Neural cell (in vitro differentiated cells): ENCODE results near the gene UNC5CL. TPM values are rescaled to one million over a fixed set of nuclear protein-coding genes. Genes with fewer than 3 reads are reported as not detected.

Experiments used
- H2AFZ ChIP-seq: fragments of 200-600, 300-800 bp; sonication (generic), shearing (Covaris generic); 2 replicates; pipeline ENCODE4 v1.6.0; 2014; ENCODE audit warnings: low read depth, mild to moderate bottlenecking, antibody characterized with exemption, low read length, moderate library complexity
- H3F3A ChIP-seq: fragments of 200-600 bp; shearing (Covaris generic); 2 replicates; pipeline ENCODE4 v1.6.1; 2016; ENCODE audit warnings: mild to moderate bottlenecking, moderate library complexity, mixed read lengths, antibody characterized with exemption, low read length; ENCODE audit not compliant: insufficient read depth, poor library complexity, severe bottlenecking
- H3K27ac ChIP-seq: fragments of 200-600, 300-800 bp; sonication (generic), shearing (Covaris generic); 2 replicates; pipeline ENCODE4 v1.5.1; 2014; ENCODE audit warnings: mild to moderate bottlenecking, low read length, moderate library complexity
- H3K27me3 ChIP-seq: fragments of 300-800, 200-600 bp; sonication (generic), shearing (Covaris generic); 2 replicates; pipeline ENCODE4 v1.6.0; 2014; ENCODE audit warnings: mild to moderate bottlenecking, low read depth, low read length, moderate library complexity; ENCODE audit not compliant: insufficient read depth
- H3K36me3 ChIP-seq: fragments of 300-800, 200-600 bp; sonication (generic), shearing (Covaris generic); 2 replicates; pipeline ENCODE4 v1.5.1; 2014; ENCODE audit warnings: mild to moderate bottlenecking, antibody characterized with exemption, low read length, moderate library complexity; ENCODE audit not compliant: insufficient read depth
- H3K4me2 ChIP-seq: fragments of 300-800, 200-600 bp; sonication (generic), shearing (Covaris generic); 2 replicates; pipeline ENCODE4 v1.6.0; 2014; ENCODE audit warnings: mild to moderate bottlenecking, low read length
- H3K4me3 ChIP-seq: fragments of 300-800, 200-600 bp; sonication (generic), shearing (Covaris generic); 2 replicates; pipeline ENCODE4 v1.5.1; 2014; ENCODE audit warnings: mild to moderate bottlenecking, low read length, moderate library complexity
- H3K79me2 ChIP-seq: fragments of 200-600 bp; shearing (Covaris generic); replicated peaks from 2 replicates; pipeline ENCODE4 v1.6.0; 2014; ENCODE audit warnings: mild to moderate bottlenecking, low read length, moderate library complexity; ENCODE audit not compliant: insufficient read depth
- H3K9ac ChIP-seq: fragments of 300-800, 200-600 bp; sonication (generic), shearing (Covaris generic); 2 replicates; pipeline ENCODE4 v1.6.1; 2016; ENCODE audit warnings: mild to moderate bottlenecking, low read length, mixed read lengths
- H3K9me2 ChIP-seq: fragments of 200-600 bp; shearing (Covaris generic); 2 replicates; pipeline ENCODE4 v1.6.1; 2016; ENCODE audit warnings: mild to moderate bottlenecking, low read length, mixed read lengths; ENCODE audit not compliant: insufficient read depth
- H3K9me3 ChIP-seq: fragments of 200-600, 300-800 bp; sonication (generic), shearing (Covaris generic); 2 replicates; pipeline ENCODE4 v1.6.1; 2016; ENCODE audit warnings: mild to moderate bottlenecking, mixed run types, low read length, moderate library complexity, mixed read lengths
- H4K20me1 ChIP-seq: fragments of 200-600 bp; shearing (Covaris generic); 2 replicates; pipeline ENCODE4 v1.6.1; 2016; ENCODE audit warnings: mild to moderate bottlenecking, mixed run types; ENCODE audit not compliant: insufficient read depth
- CTCF ChIP-seq: fragments of 450-650 bp; IDR thresholded peaks from 2 replicates; pipeline ENCODE4 v1.5.1; 2014; ENCODE audit warnings: antibody characterized with exemption, mild to moderate bottlenecking, moderate library complexity; ENCODE audit not compliant: poor library complexity, severe bottlenecking
- EP300 ChIP-seq: fragments of 450-650 bp; conservative IDR thresholded peaks from 2 replicates; pipeline ENCODE4 v1.6.1; 2014; ENCODE audit warnings: antibody characterized with exemption, mild to moderate bottlenecking, moderate library complexity; ENCODE audit not compliant: poor library complexity, severe bottlenecking
- EZH2 ChIP-seq: fragments of 200-600, 300-800 bp; shearing (Covaris generic), sonication (generic); IDR thresholded peaks from 2 replicates; pipeline ENCODE4 v1.6.1; 2014; ENCODE audit warnings: antibody characterized with exemption, low read length, borderline replicate concordance, mild to moderate bottlenecking; ENCODE audit not compliant: insufficient read depth, poor library complexity, severe bottlenecking
- MXI1 ChIP-seq: fragments of 450-650 bp; conservative IDR thresholded peaks from 2 replicates; pipeline ENCODE4 v1.6.1; 2014; ENCODE audit warnings: antibody characterized with exemption, mild to moderate bottlenecking; ENCODE audit not compliant: poor library complexity, severe bottlenecking
- POLR2AphosphoS5 ChIP-seq: IDR thresholded peaks from 2 replicates; pipeline ENCODE4 v1.6.1; 2012
- RAD21 ChIP-seq: fragments of 450-650 bp; conservative IDR thresholded peaks from 2 replicates; pipeline ENCODE4 v1.6.1; 2014; ENCODE audit warnings: antibody characterized with exemption, mild to moderate bottlenecking, moderate library complexity
- REST ChIP-seq: IDR thresholded peaks from 2 replicates; pipeline ENCODE4 v1.6.1; 2012; ENCODE audit warnings: borderline replicate concordance
- SMC3 ChIP-seq: fragments of 450-650 bp; conservative IDR thresholded peaks from 2 replicates; pipeline ENCODE4 v1.6.1; 2014; ENCODE audit warnings: antibody characterized with exemption, mild to moderate bottlenecking, moderate library complexity; ENCODE audit not compliant: poor library complexity
- TAF1 ChIP-seq: IDR thresholded peaks from 2 replicates; pipeline ENCODE4 v1.6.1; 2012; ENCODE audit warnings: low read depth
- polyA plus RNA-seq: library from polyadenylated mRNA; depleted of rRNA; stranded (reverse); fragments of >200 nt; gene quantifications from 2 replicates; pipeline ENCODE4 v1.2.3, GENCODE V29; 2014

Gene UNC5CL
- polyA plus RNA-seq, 1 donor from 2014 or later: 1.0 TPM

DNA sequence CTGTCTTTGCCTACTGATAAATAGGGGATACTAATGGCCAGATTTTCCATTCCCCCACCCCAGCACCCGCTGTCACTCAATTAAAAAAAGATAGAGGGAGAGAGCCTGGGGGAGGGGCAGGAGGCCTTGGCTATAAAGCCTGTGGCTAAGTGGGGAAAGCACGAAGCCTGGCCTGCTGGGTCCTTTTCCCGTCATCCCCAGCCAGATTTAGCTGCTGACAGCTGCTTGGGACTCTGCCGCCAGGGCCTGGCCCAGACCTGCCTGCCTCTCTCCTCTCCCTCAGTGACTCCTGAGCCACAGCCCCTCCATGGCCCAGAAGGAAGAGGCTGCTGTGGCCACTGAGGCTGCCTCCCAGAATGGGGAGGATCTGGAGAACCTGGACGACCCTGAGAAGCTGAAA, 14.0 kb upstream of the UNC5CL start, which contains the start of gene APOBEC2:
APOBEC2 (plus strand) TSS at position 162 of the 400 bp plus-strand sequence; CDS start at position 308, 146 bp downstream.
- no peak within 1 kb of the TSS for H3K9ac ChIP-seq
- H3K27ac ChIP-seq: no peak within 1 kb of the TSS
- no peaks in the 10 kb centered on the region for H3F3A ChIP-seq
- no peak within 1 kb of the TSS for H2AFZ ChIP-seq
- H3K4me3 ChIP-seq: no peak within 1 kb of the TSS
- TF ChIP-seq MXI1 (no peak), EP300 (no peak), CTCF (no peak), REST (no peak), TAF1 (no peak), RAD21 (no peak), POLR2AphosphoS5 (no peak), EZH2 (no peak), SMC3 (no peak)
- H3K36me3 ChIP-seq: no peaks in the 10 kb centered on the region
- H3K4me2 ChIP-seq: no peak within 1 kb of the TSS
- no peaks in the 10 kb centered on the region for H3K27me3 ChIP-seq
- H3K79me2 ChIP-seq: no peaks in the 10 kb centered on the region
- no peaks in the 10 kb centered on the region for H4K20me1 ChIP-seq
- no peaks in the 10 kb centered on the region for H3K9me2 ChIP-seq
- no peaks in the 10 kb centered on the region for H3K9me3 ChIP-seq

- no peak for TF ChIP-seq REST
- no peak for TF ChIP-seq POLR2AphosphoS5
- no peak for TF ChIP-seq SMC3
- no peak for TF ChIP-seq MXI1
- no peak for TF ChIP-seq EZH2
- TF ChIP-seq CTCF: no peak
- TF ChIP-seq TAF1: no peak
- TF ChIP-seq EP300: no peak
- no peak for TF ChIP-seq RAD21
- Histone ChIP-seq H2AFZ (no peak overlapping the region), H3K27me3 (no peaks in the 10 kb centered on the region), H3K79me2 (no peaks in the 10 kb centered on the region), H4K20me1 (no peaks in the 10 kb centered on the region), H3K4me2 (no peak overlapping the region), H3K9ac (no peak overlapping the region), H3K9me3 (no peaks in the 10 kb centered on the region), H3K27ac (no peak overlapping the region), H3K36me3 (no peaks in the 10 kb centered on the region), H3K4me3 (no peak overlapping the region), H3F3A (no peaks in the 10 kb centered on the region), H3K9me2 (no peaks in the 10 kb centered on the region)
Measured at GRCh38 chr6:41051873-41052272, 12.9 kb upstream of the UNC5CL start.
